GM19455 (cell line): ENCODE results near the gene NEK6.
"Not testable (repeated sequence)": the region's sequence is repeated elsewhere in the genome, so short reads cannot be mapped to it uniquely, and the experiment has no call there.

Source experiments
- ATAC-seq: cut with Tn5 transposase; IDR thresholded peaks from one replicate; pipeline ENCODE4 v1.9.1; 2021; ENCODE audit not compliant: unreplicated experiment

NEK6 gene

GRCh38 chr9:124225945-124226344 lies 31.8 kb upstream of the NEK6 start:
- no peak for ATAC-seq

- no peak for ATAC-seq
Observed at GRCh38 chr9:124228516-124228915, 29.2 kb upstream of the NEK6 start.

GRCh38 chr9:124231095-124231737 lies 26.5 kb upstream of the NEK6 start:
- ATAC-seq, result no peak

DNA sequence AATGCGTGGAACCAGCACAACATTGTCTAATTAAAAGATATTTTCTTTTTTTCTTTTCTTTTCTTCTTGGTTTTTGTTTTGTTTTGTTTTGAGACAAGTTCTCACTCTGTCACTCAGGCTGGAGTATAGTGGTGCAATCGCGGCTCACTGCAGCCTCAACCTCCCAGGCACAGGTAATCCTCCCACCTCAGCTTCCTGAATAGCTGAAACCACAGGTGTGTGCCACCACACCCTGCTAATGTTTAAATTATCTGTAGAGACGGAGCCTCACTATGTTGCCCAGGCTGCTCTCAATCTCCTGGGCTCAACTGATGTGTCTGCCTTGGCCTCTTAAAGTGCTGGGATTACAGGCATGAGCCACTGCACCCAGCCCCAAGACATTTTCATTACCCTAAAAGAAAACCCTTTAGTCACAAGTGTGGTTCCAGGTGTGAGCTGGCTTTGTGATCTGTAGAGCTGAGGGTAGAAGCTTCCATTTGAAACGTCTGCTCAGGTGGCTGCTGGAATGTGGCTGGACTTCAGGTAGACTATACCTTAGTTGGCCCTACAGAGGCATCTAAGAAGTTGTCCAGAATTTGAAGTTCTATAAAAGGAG lies 19.1 kb upstream of the NEK6 start:
- ATAC-seq, result no peak

DNA sequence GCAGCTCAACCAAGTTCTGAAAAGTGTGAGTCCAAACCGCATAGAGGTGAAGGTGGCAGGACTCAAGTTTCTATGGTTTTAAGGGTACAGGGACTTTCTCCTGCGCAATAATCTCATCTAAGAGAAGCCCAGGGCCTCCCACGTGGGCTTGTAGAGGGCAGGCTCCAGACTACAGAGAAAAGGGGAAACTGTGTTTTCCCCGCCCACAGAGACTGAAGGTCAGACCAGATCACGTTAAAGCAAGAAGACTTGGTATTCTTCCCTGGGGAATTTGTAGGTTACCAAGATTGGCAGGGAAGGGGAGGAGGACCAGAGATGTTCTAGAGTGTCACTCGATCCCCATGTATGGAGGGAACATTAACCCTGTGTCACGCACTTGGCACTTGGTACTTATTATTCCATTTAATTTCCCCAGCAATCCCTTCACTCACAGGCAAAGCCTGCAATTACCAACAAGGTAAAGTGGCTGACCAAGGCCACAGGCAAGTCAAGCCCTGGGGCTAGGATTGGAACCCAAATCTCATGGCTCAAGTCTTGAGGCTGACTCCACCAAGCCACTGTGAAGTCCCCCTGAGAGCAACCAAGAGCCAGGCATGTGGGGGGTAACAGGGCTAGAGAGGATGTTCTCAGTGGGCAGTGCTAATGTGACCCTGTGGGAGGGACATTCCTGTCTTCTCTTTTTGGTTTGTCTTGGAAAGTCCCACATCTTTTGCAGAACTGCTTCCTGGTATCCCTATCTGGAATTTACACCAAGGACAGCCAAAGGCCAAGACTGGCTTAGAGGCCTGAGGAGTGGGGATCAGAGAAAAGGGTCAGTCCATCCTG lies 18.3 kb upstream of the NEK6 start:
- ATAC-seq, result peak; percentile 67

- ATAC-seq, result no peak
Observed at GRCh38 chr9:124242331-124243194, 15.2 kb upstream of the NEK6 start.

DNA sequence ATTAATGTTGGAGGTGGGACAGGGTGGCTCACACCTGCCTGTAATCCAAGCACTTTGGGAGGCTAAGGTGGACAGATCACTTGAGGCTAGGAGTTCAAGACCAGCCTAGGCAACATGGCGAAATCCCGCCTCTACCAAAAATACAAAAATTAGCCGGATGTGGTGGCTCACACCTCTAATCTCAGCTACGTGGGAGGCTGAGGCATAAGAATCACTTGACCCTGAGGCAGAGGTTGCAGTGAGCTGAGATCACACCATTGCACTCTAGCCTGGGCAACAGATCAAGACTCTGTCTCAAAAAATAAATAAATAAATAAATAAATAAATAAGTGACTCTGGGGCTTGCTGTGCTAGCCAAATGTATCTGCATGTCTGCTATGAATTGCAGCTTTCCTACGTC lies 10.4 kb upstream of the NEK6 start:
- ATAC-seq, result not testable (repeated sequence)

GRCh38 chr9:124248066-124248465 lies 9.7 kb upstream of the NEK6 start:
- ATAC-seq, result no peak

GRCh38 chr9:124248960-124249359 lies 8.8 kb upstream of the NEK6 start:
- ATAC-seq, result no peak

GRCh38 chr9:124251204-124251603 lies 6.5 kb upstream of the NEK6 start:
- ATAC-seq, result no peak

- ATAC-seq, result no peak
Observed at GRCh38 chr9:124251605-124252378, 6.0 kb upstream of the NEK6 start.

GRCh38 chr9:124252878-124253277 lies 4.9 kb upstream of the NEK6 start:
- not testable (repeated sequence) for ATAC-seq

- ATAC-seq, result peak; percentile 50
Observed at GRCh38 chr9:124254261-124254682, 3.5 kb upstream of the NEK6 start.

DNA sequence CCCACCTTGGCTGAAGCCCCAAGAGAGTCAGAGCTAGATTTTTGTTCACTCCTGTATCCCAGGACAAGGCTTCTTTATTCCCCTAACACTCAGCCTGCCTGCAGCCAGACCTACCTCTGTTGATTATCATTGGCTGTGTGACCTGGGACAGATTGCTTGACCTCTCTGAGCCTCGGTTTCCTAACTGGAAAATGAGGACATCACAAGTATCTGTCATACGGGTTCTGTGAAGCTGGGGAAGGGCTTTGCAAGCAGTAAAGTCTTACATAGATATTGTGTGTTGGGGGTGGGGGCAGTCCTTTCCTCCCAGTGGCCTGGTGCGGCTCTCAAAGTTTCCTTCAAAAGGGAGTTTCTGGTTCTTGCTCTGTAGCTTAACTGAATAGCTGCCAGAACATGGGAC lies 2.5 kb upstream of the NEK6 start:
- ATAC-seq, result no peak

DNA sequence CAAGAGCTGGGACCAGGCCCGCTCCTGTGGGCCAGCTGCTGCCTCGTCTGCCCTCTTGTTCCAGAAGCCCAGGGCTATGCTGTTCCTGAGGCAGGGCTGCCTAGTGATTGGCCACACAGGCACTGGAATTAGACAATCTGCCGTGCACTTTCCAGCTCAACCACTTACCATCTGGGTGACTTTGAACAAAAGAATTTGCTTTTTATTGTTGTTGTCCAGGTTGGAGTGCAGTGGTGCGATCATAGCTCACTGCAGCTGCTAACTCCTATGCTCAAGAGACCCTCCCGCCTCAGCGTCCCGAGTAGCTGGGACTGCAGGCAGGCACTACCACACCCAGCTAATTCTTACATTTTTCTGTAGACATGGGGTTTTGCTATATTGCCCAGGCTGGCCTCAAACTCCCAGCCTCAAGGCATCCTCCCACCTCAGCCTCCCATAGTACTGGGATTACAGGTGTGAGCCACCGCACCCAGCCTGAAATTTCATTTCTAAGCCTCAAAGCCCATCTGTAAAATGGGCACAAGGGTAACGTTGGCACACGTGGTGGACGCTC lies 1.2 kb upstream of the NEK6 start:
- ATAC-seq, result no peak

DNA sequence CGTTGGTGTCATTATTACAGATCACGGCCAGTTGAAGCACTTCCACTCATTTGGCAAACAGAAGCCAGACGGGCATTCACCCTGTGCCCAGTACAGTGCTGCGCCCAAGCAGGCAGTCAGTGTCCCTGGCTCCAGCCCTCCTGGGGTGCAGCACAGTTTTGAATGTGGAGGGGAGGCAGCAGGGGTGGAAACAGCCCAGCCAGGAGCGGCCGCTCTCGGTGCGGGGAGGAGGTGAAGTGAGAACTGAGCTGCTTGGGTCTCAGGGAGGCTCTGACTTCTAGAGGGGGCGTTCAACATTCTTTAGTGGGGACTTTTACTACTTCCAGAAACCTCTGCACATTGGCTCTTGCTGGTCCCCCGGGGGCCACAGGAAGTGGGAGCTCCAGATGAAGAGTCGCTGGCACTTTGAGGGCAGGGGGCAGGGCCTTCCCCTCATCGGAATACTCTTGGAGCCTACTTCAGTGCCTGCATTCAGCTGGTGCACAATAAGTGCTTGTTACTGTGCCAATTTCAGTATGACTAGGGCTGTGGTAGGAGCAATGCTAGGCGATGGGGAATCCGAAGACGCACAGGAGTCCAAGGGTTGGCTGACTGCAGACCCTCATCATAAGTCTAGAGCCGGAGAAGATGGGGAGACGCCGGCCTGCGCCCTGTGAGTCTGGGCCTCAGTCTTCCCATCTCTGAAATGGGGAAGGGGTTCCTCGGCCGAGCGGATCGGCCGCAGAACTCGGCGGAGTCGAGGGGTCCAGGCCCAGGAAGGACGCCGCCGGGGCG lies 492 bp upstream of the NEK6 start:
- ATAC-seq, result no peak

DNA sequence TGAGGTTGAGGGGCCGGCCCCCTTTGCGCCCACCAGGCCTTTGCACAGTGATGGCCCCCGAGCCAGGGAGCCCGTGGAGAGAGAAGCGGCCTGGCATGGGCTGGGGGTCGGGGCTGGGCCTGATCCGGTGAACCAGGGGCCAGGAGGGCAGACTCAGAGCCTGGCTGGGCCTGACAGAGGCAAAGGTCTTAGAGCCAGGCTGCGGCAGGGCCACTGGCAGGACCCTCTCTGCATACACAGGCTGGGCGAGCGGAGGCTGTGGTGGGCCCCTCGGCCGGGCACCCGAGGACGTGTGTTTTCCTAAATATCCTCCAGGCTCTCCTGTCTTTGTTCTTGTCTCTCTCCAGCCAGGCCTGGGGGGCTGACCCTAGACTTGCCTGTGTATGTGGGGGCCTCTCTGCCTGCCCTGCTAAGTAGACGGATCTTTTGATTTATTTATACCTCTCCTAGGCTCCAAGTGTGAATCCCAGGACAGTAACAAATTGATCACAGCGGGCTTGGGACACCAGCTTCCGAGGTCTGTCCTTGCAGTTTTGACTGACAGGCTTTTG lies 933 bp downstream of the NEK6 start:
- ATAC-seq, result no peak

DNA sequence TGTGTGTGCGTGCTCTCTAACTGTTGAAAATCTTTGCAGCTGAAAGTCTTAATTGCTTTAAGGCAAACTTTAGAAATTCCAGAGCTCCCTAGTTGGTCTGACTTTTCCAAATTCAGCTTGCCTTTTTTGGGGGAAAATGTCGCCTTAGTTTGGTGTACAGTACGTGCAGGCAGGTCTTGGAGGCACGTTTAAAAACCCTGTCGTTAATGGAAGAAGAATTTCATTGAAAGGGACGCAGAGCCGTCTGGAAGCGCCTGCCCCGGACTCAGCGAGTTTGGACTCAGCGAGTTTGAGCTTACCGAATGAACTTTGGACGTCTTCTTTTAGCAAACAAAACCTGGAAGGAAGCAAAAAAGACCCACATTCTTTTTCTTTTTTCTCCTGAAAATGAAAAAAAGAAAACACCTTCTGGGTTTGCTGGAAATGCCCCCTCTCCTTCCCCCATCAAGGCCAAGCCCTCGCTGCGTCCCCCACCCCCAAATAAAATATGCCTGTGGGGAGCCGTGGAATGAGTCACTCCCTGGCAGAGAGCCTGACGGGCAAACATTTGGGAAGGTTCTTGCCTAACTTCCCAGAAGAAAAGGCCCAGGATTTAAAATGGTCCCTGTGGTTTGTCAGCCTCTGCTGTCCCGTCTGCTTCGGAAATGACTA lies 1.5 kb downstream of the NEK6 start:
- no peak for ATAC-seq
